ENCODE results near the gene SCLY.

Gene SCLY

GRCh38 chr2:238029853-238030252, 30.9 kb upstream of the SCLY start:
- no peak for TF ChIP-seq ZNF561 (tag by site-specific recombination; IDR thresholded peaks at IDR 0.05; ENCODE audit: borderline replicate concordance)
- no peak for TF ChIP-seq ZNF791 (tag by site-specific recombination; IDR thresholded peaks at IDR 0.05)
- TF ChIP-seq ZNF488 (tag by site-specific recombination; IDR thresholded peaks at IDR 0.05) = no peak
- no peak for TF ChIP-seq ZNF629 (tag by site-specific recombination; IDR thresholded peaks at IDR 0.05)
- TF ChIP-seq ZNF426 (tag by site-specific recombination; IDR thresholded peaks at IDR 0.05) = no peak
- TF ChIP-seq ZNF473 (tag by site-specific recombination; IDR thresholded peaks at IDR 0.05) = no peak
- no peak for TF ChIP-seq ZNF518A (tag by site-specific recombination; conservative IDR thresholded peaks at IDR 0.05; ENCODE audit: low read depth)
- no peak for TF ChIP-seq ZFP69B (tag by site-specific recombination; IDR thresholded peaks at IDR 0.05)
- no peak for TF ChIP-seq ZNF148 (tag by site-specific recombination; IDR thresholded peaks at IDR 0.05; ENCODE audit: borderline replicate concordance)
- TF ChIP-seq HOXC10 (CRISPR knock-in tag; IDR thresholded peaks at IDR 0.05) = no peak
- TF ChIP-seq OVOL3 (tag by site-specific recombination; IDR thresholded peaks at IDR 0.05) = no peak
- TF ChIP-seq ZNF155 (tag by site-specific recombination; IDR thresholded peaks at IDR 0.05) = no peak
- no peak for TF ChIP-seq SETDB1 (IDR thresholded peaks at IDR 0.05; ENCODE audit: insufficient read length, low read length)
- no peak for TF ChIP-seq REST (tag by site-specific recombination; IDR thresholded peaks at IDR 0.05)
- H3K36me3 ChIP-seq (ENCODE audit: control insufficient read depth in 2 of 2, insufficient read depth in 1 of 2, low read length in 2 of 2) = peaks cover 0 to 57% of the 10 kb centered on the region in 2 experiments; a peak in 1 of 3 replicates
- no peaks in the 10 kb centered on the region for H3K9me3 ChIP-seq (ENCODE audit: control insufficient read depth, insufficient read depth, low read depth, low read length)
- H3K27ac ChIP-seq (ENCODE audit: extremely low read depth, low read depth, low read length) = no peak overlapping the region
- no peaks in the 10 kb centered on the region for H3K4me1 ChIP-seq (ENCODE audit: control insufficient read depth, insufficient read depth, low read length)
- POLR2A ChIA-PET = no interaction called here
- H3K4me3 ChIP-seq (ENCODE audit: low read depth, low read length) = no peak overlapping the region
- CTCF ChIA-PET = no interaction called here
